ENCODE measurements around the gene MIB1.

The MIB1 gene

DNA sequence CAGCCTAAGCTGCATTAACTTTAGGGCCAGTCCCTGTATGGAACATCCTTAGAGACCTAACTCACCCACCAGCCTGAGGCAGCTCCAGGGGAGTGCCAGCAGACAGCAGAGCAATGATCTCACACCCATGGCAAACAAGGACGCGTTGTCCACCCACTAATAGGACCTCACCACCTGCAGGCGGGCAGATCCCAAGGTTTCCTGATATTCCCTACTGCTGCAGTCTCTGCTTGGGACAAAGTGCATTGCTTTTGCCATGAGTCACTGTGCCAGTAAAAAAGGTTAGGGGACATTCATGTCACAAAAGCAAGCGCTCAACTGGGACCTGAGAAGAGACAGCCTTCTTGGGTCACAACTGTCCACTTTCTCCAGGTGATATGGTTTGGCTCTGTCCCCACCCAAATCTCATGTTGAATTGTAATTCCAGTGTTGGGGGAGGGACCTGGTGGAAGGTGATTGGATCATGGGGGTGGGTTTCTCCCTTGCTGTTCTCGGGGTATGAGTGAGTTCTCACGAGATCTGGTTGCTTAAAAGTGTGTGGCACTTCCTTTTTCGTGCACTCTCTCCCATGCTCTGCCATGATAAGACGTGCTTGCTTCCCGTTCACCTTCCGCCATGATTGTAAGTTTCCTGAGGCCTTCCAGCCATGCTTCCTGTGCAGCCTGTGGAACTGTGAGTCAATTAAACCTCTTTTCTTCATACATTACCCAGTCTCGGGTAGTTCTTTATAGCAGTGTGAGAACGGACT lies 160.2 kb downstream of the MIB1 start:
- DNase-seq: no peak

DNA sequence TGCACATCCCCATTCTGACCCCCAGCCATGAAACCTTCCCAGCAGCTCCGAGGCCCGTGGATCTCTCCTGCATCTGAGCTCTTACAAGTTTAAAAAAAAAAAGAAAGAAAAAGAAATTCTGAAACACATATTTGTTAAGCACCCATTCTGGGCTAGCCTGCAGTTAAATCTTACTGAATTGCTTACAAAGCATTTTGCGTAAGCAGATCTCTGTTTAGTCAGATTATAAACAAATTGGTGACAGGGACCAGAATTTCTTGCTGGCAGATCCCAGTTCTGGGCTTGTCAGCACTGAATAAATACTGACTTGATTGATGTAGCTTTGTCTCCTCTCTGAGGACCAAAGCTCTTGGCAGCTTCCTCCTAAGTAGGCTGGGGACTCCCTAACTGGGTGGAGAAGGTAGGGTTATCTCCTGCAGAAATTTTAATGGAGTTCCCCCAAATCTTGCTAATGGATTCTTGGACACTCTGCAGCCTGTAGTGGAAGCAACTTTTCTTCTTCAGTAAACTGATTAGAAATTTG lies 160.9 kb downstream of the MIB1 start:
- DNase-seq: no peak

DNA sequence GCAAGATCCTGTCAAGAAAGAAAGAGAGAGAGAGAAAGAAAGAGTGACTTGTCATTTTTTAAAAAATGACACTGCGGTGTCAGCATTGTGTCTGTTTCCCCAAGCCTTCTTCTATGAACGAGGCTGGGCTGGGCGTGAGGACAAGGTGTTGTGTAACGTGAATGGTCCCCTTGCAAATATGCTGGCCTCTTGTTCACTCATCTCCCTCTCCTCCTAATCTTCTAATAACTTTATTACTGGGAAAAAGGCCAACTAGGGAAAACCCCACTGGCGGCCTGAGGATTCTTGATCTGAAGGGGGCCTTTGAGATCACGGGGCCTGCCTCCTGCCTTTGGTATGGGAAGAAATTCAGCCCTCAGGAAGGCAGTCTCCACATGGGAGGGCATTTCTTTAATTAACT lies 163.1 kb downstream of the MIB1 start:
- no peak for DNase-seq

DNA sequence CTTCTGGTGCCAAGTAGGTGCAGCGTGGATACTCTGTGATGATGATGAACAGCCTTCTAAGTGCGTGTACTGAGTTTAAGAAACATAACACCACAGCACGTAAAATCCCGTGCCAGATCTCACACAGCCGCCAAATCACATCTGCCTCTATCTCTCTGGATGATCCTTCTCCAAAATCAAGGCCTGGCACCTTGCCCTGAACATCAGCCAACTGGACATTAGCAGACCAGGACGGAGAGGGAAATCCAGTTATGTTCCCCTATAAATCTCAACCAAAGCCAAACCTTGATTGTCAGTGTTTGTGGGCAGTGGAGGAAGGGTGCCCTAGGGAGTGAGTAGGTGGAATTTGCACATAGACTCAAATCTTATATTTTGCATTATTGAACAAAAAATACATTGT lies 164.3 kb downstream of the MIB1 start:
- DNase-seq: no peak

DNA sequence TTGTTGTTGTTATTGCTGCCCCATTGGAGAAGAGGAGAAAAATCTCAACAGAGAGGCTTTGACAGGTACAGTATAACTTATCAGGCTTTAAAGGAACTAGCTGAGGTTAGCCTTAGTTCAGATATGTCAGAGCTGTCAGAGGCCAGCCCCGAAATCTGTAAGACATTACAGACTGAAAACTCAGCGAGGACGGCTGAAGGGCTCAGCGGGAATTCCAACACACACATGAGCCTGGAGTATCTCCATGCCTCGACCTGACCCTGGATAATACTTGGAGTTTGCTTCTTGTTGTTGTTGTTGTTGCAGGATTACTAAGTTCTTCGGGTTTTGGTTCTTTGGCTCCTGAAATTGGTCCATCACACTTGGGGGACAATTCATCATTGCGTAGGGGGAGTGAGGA lies 166.9 kb downstream of the MIB1 start:
- DNase-seq: no peak

DNA sequence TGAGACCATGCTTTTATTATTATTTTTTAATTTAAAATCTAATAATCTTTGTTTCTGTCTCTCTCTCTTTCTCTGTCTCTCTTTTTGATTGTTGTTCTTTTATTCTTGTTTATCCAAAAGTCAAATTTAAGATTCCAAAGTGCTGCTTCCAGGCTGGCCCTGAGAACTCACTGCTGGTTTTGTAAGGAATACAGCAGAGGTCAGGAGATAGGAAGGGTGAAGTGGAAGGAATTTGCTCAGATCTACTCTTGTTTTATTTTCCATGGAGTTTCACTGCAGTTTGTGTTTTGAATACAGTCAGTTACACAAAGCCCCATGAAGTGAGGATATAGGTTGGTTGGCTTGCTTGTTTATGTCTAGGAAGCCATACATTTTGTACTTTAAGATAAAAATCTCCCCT lies 168.1 kb downstream of the MIB1 start:
- DNase-seq: no peak

DNA sequence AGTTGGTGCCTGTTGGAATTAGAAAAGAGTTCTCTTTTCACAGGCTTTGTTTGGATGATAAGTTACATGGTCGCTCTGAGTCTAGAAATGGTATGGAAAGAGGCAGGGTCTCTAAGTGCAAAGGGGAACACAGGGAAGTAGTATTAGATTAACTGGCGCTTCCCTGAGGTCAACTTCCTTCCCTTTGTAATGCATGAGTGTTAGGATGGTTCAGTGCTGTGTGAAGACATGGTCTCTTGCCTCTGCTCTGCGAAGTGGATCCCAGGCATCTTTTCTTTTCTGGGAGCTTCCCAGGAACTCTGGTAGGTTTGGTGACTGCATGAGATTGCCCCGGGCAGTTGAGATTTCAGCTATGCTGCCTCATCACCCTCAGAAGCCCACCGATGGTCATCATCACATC lies 170.3 kb downstream of the MIB1 start:
- DNase-seq: no peak

DNA sequence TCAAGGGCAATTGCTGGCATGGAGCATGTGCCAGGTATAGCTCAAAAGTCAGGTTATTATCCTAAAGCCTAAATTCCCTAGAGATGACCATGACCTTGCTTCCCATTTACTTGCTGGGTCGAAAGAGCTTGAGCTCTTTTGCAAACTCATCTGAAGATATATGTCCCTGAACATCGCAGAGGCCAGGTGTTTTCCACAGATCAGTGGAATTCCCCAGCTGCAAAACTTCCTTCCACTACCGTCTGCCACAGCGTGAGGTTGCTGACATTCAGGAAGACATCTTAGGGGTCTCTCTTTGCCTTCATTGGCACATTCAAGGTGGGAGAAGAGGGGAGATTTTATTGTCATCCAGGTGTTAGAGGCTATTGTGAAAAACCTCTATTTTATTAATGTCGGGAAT lies 171.0 kb downstream of the MIB1 start:
- DNase-seq: no peak

DNA sequence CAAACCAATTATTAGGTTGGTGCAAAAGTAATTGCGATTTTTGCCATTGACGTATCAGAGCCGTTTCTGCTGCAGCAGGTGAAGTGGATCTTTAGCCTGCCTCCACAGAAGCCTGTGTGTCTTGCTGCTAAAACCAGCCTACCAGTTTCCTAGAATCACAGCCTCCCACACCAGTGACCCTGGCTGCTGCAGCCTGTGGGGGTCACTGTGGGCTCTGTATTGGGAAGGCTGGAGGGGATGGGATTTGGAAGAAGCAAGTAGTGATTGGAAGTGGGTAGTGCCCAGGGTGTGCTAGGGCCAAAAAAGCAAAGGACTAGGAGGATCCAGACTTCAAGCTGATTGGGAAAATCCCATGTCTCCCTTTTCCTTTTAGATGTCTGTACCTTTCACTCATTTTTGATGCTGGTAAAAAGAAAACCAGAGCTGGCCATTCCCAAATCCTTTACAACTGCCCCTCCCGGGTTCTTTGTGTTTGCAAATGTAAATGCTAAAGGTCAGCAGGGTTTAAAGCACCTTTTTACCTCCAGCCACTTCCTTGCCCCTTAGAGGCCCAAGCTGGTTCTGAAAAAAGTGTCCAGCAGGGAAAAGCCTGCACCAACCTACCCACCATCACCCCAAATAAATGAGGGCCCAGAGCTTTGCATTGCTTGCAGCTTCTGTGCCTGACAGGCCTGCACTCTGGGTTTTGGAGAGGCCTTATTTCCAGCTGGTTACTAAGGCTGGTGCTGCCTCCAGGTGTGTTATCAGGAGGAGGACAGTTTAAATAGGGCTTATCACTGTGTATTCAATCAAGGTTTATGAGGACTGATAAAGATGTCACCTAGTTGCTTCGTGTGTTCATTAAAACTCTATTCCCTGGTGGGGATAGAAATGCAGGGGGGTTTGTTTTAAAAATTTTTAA lies 172.0 kb downstream of the MIB1 start:
- no peak for DNase-seq

DNA sequence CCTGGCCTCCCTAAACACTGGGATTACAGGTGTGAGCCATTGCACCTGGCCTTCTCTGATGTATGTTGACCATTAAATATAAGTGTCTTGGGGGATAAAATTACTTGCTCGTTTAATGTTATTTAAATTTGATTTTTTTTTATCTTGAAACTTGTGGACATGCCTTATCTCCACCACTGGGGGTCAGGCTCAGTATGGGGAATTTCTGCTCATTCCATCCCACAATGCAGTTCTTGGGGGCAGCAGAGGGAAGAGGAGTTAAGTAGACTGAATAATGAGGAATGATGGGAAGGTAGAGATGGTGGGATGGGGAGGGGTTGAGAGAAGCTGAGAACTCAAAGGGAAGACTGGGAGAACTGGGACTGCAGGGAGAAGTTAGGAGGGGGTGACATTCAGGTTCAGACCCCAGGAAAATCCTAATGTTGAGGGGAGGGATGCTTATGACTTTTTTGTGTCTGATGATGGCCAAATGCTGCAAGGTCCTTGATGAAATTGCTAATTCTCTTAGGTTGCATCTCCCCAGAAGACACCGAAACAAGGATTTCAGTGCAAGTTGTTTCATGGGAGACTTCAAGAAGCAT lies 174.2 kb downstream of the MIB1 start:
- peak; percentile 26 for DNase-seq

DNA sequence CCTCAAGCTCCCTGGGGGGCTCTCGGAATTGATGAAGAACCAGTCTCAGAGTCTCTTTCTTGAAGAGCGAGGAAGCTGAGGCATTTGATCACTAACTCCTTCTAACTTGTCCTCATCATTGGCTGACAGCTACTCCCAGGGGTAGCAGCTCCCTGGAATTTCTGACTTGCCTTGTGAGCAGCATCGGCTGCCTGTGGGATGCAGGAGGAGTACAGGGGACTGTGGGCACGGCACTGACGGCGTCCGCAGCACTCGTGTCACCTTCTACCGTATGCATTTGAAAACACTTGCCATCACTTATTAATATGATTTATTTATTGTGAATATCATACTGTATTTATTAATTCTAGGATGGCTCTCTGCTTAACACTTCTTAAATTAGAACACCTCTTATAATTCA lies 175.0 kb downstream of the MIB1 start:
- no peak for DNase-seq

DNA sequence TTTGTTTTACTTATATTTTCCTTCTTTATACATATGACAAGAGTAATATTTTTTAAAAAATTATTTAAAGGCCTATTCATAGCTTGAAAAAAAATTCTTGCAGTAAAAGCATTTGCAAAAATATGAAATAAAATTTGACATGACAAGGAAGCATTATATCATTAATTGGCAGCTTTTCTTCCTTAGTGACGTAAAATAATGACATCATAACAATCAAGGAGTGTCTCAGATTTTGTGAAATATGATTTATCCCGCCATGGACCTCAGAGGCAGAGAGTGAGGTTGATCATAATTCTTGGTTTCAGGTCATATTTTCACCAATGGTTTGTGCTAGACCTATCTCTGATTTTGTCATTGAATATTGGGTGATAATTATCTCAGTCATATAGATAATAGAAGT lies 176.0 kb downstream of the MIB1 start:
- no peak for DNase-seq

DNA sequence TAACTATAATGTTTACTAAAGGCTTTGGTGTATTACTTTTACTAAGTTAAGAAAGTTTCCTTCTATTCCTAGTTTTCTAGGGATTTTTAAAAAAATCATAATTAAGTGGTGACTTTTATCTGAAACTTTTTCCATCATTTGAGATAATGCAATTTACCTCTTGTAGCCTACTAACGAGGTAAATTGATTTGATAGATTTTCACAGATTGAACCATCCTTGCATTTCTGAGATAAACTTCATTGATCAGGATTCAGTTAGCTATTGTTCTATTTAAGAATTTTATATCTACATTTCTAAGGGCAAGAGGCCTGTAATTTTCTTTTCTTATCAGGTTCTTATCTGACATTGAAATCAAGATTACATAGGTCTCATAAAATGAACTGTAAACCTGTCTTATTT lies 178.1 kb downstream of the MIB1 start:
- DNase-seq: no peak
